Measurements from ENCODE around the gene SORL1. TPM values are rescaled to one million over a fixed set of nuclear protein-coding genes. Genes with fewer than 3 reads are reported as not detected.

Gene SORL1
- total RNA-seq, 2 donors from 2014 or later, result 130 to 132 TPM

DNA sequence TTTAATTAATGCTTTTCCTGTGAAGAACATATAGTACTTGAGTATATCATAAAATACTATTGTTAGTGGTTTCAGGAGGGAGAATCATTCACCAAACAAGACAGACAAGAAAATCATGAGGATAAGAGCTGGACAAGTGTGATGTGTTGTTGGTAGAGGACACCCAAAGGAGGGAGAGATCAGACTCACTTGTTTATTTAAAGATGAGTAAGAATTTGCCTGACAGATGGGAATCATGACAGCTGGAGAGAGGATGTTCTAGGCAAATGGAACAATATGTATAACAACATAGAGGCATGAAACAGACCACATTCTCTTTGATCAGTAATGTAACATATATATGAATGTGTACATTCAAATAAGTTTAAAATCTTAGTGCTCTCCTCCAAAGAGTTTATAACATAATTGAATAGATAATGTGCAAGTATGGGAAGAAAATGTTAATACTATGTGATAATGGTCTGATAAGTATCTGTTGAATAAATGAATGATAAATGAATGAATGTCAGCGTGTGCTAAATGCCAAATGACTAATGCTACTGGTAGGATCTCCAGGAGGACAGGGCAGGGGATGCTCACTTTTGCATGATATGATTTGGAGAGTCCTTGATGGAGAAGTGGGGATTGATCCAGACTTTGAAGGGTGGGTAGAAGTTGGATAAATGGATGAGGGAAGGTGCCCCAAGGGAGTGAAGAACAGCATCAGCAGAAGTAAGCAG, 229.6 kb downstream of the SORL1 start:
- intact Hi-C loops (cut with DNase I, micrococcal nuclease), result no loop called here
- DNase-seq (no peak), ATAC-seq (no peak)

Other genes starting within 250 kb of the SORL1 start
- gene SC5D, start 159.5 kb upstream of the SORL1 start, total RNA-seq, result 10 to 100 TPM; 40.3 to 56.2 TPM

Data from left colon (tissue), 2 donors.